HG02973 (cell line): ENCODE measurements around the gene ALDH3B1.
A peak's percentile ranks its signal among the peaks of the same experiment; 100 is the strongest.

Experiments used
- ATAC-seq: cut with Tn5 transposase; IDR thresholded peaks from one replicate; pipeline ENCODE4 v1.9.1; 2021; ENCODE audit warnings: moderate library complexity; ENCODE audit not compliant: unreplicated experiment

The ALDH3B1 gene

DNA sequence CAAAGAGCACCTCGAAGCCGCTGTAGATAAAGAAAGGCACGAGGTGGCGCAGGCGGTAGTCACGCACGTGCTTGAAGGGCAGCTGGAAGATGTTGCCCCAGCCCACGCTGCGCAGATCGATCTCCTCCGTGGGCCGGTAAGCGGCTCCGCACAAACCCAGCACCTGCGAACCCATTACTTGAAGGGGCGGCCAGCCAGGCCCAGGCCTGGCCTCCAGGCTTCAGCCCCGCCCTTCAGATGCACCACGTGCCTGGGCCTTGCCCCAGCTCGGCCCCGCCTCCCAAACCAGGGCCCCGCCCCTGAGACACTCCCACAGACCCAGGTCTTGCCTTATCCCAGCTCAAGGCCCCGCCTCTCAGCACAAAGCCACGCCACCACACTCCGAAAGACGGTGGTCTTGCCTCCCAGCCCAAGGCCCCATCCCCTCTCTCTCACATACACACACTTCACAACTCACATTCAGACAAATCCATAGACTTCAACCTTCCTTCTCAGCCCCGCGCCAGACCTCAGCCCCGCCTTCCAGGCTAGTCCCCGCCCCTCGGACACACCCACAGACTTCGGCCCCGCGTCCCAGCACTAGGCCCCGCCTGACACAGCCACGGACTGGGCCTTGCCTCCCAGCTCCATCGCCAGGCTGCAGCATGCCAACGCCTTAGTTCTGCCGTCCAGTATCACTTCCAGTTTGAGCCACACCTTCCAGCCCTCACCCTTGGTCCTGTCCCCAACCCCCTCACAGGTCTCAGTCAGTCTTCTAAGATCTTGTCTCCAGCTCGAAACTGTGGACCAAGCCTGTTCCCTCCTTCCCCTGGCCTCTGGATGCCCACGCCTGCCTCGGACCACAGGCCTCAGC, 13.3 kb upstream of the ALDH3B1 start:
- ATAC-seq = no peak

DNA sequence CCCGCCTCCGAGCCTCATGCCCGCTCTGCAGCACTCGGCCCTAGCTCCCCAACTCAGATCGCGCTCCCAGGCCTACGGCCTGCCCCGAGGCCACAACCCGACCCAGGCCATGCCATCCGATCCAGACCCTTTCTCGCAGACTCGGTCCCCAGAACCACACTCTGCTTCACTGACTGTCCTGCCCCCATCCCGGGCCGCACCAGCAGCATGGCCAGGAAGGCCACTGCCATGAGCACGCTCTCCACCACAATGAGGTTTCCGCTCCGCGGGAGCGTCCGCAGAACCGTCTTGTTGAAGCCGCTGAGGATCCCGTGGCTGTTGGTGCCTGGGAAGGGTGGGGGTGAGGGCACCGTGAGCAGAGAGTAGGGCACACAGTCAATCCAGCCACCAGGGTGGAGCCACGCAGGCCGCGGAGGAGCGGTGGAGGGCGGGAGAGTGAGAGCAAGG, 12.6 kb upstream of the ALDH3B1 start:
- ATAC-seq = no peak

GRCh38 chr11:67998150-67999045, 11.7 kb upstream of the ALDH3B1 start:
- no peak for ATAC-seq

- ATAC-seq = no peak
Measured at GRCh38 chr11:67999201-67999629, 10.9 kb upstream of the ALDH3B1 start.

- ATAC-seq = no peak
Measured at GRCh38 chr11:67999704-68000103, 10.4 kb upstream of the ALDH3B1 start.

DNA sequence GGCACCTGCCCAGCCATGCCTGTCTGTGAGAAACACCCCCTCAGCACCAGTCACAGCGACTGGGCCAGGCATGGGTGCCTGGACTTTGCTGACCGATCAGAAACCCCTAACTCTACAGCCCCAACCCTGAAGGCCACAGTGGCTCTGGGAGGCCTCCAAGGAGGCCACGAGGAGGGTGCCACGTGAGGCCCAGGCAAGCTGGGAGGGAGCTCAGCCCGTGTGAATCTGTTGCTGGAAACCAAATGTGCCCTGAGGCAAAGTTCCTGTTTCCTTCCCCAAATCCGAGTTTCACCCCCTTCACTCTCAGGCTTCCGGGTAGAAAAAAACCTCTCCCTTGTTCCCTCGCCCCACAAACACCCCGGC, 7.6 kb upstream of the ALDH3B1 start:
- no peak for ATAC-seq

GRCh38 chr11:68002938-68003845, 6.9 kb upstream of the ALDH3B1 start:
- ATAC-seq = peak; percentile 28

DNA sequence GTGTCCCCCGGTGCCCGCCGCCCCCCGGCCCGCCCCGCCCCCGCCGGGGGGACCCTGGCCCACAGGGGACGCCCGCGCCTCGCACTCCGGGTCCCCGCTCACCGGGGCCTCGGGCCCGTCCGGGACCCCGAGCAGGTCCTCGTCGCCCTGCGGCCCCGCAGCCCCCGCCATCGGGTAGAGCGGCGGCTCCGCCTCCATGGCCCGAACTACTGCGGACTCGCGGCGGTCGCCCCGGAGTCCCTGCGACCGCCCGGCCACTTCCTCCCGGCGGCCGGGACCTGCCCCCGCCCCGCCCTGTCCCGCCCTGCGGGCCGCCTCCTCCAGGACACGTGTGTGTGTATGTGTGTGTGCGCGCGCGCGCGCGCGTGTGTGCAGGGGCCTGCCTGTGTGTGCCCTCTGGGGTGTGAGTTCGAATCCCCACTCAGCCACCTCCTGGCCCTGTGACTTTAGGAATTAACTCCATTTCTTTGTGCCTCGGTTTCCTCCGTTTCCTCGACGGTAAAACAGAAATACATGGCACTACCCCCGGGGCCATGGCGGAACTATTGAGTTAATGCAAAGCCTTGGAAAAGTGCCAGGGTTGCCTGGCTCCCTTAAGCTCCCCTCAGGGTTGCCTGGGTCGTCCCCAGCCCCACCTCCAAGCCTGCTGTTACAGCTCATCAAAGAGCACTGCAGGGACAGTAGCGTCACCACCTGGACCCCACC, 6.1 kb upstream of the ALDH3B1 start, which contains the start of gene UNC93B1:
TSS of gene UNC93B1 (minus strand) at position 252 of the 705 bp plus-strand sequence. CDS start at position 198, 54 bp downstream.
- ATAC-seq = peak; percentile 40

GRCh38 chr11:68004551-68005335, 5.4 kb upstream of the ALDH3B1 start:
- ATAC-seq = no peak

DNA sequence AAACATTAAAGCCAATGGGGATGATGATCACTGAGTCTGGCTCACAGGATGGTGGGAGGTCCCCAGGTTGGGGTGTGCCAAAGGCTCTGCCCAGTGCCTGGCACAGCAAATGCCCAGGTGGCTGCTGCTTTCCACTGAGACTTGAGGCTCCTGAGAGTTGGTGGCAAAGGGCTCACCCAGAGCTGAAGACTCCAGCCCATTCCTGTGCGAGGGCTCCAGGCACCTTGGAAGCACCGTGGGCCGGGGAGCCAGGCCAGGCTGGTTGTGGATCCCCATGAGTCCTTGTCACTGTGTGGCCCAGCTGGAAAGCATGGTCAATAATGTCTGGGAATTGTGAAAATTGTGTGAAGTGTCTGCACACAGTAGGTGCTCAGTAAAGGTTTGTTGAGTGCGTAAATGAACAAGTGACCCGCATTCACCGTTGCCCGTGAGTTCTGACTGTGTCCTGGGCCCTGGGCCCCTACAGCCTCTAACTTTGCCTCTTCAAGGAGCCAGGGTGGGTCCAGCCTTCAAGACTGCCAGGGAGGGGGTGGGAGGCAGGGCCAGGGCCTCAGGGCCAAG, 3.4 kb upstream of the ALDH3B1 start:
- no peak for ATAC-seq

DNA sequence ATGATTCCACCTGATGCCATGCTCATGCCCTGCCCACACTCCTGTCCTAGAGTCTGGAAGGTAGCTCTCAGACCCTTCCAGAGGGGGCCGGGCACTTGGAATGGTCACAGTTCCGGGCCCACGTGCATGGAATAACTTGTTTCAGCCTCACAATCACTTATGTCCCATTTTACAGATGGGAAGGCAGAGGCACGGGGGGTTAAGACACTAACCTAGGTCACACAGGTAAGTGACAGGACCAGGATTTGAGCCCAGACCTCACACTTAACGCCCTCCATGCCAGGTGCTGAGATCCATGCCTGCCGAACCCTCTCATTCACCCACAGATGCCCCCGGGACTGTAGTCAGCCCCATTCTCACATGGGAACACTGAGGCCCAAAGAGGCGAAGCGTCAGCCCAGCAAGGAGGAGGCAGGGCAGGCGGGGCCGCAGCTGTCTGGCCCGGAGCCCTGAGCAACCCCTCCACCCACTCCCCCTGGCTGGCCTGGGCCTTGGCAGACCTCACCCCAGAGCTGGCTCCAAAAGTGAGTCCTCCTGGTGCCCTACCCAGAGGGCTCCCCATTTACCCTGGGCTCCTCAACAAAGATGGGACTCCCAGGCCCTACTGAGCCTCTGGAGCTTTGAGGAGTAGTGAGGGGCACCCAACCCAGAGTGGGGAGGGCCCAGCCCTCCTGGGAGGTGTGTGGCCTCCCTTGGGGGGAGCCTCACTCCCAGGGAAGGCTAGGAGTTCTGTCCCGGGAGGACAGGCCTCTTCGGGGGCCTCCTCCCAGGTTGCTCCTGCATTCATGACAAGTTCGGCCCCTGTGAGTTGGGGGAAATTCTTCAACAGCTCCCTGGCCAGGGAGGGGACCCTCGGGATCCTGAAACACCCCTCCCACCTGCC, 2.4 kb upstream of the ALDH3B1 start:
- no peak for ATAC-seq

DNA sequence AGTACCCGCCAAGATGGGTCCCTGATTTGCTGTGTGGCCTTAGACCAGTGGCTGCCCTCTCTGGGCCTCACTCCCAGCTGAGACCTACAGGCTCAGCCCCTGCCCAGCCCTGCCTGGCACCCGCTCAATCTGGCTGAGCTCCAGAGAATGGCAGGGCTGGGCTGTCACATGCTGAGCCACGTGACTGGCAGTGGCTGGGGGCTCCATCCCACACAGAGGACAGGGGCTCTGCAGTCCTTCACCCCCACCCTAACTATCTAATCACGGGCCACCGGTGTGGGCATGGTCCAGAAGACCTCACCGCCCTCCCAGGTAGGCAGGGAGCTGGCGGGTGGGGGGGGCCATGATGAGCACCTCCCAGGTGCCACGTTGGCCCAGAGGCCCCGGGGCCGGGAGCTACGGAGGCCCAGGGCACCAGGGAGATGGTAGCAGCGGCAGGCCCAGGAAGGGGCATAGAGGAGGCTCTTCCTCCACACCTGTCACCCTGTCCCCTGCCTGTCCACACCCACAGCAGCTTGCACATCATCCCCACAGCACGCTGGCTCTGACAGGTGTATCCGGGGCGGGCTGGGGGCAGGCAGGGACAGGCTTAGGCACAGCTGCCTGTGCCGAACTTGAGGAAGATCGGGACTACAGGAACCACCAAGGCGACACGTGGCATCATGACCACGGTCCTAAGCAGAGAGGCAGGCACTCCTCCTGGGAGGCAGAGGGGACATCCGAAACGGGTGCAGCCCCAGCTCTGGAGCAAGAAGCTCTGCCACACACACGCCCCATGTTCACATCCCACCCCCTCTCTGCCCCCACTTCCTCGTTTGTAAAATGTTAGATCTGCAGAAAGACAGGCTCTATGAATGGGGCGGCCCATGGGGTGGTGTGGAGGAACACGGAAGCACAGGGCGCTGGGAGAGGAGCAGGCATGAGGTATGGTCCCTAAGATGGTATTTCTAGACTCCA, 1.5 kb upstream of the ALDH3B1 start:
- ATAC-seq = no peak

DNA sequence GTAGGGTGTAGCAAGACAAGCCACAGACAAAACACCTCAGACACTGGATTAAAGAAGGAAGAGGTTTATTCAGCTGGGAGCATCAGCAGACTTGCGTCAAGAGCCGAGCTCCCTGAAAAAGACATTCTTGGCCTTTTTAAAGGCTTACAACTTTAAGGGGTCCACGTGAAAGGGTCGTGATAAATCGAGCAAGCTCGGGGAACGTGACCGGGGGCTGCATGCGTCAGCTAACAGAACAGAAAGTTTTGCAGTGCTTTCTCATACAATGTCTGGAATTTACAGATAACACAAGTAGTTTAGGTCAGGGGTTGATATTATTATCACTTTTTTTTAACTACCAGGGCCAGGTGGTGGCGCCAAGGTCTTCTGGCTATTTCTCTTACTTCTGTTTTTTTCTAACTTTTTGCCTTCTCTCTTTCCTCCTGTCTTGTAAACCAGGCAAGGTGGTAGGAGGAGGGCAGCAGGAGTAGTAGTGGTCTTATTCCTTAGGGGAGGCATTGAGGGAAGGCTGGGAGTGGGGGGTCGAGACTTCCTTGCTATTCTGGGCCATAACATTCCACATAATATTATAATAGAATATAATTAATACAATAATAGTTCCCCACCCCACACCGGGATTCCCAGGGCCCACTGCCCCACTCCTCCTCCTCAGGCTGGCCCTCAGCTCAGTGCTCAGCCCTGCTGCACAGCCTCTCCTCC, 587 bp upstream of the ALDH3B1 start:
- no peak for ATAC-seq

- no peak for ATAC-seq
Measured at GRCh38 chr11:68011051-68011943, 1.2 kb downstream of the ALDH3B1 start.
